RWPE2 (cell line): Measurements from ENCODE around the gene CAMK1D.
"Not testable (repeated sequence)": the region's sequence is repeated elsewhere in the genome, so short reads cannot be mapped to it uniquely, and the experiment has no call there.

Experiments used
- ATAC-seq: fragments of 200-7000 bp; cut with Tn5 transposase; 3 replicates; pipeline ENCODE4 v1.9.1; 2021; ENCODE audit warnings: low read depth
- DNase-seq: peaks from one replicate; pipeline ENCODE4 v3.0.0-alpha.2; 2020; ENCODE audit warnings: low spot score
- H3K27ac ChIP-seq: fragments of 450-650 bp; 2 replicates; pipeline ENCODE4 v1.5.1; 2017; ENCODE audit warnings: mild to moderate bottlenecking; ENCODE audit not compliant: poor library complexity, severe bottlenecking
- H3K27me3 ChIP-seq: fragments of 250-450 bp; sonication (Bioruptor Pico); 2 replicates; pipeline ENCODE4 v1.5.1; 2021; ENCODE audit warnings: mild to moderate bottlenecking, moderate library complexity; ENCODE audit not compliant: insufficient read depth, poor library complexity, severe bottlenecking
- H3K36me3 ChIP-seq: fragments of 250-450 bp; sonication (Bioruptor Pico); 2 replicates; pipeline ENCODE4 v1.5.1; 2020; ENCODE audit warnings: low read depth, mild to moderate bottlenecking, moderate library complexity
- H3K4me1 ChIP-seq: fragments of 250-450 bp; sonication (Bioruptor Pico); 2 replicates; pipeline ENCODE4 v1.5.1; 2021; ENCODE audit warnings: mild to moderate bottlenecking, moderate library complexity; ENCODE audit not compliant: insufficient read depth, poor library complexity, severe bottlenecking
- H3K4me3 ChIP-seq: fragments of 250-450 bp; sonication (Bioruptor Pico); 2 replicates; pipeline ENCODE4 v1.5.1; 2021; ENCODE audit warnings: mild to moderate bottlenecking, moderate library complexity; ENCODE audit not compliant: severe bottlenecking
- H3K9me3 ChIP-seq: fragments of 250-450 bp; sonication (Bioruptor Pico); 2 replicates; pipeline ENCODE4 v1.5.1; 2021; ENCODE audit warnings: mild to moderate bottlenecking, moderate library complexity; ENCODE audit not compliant: severe bottlenecking
- TF ChIP-seq, protein P1 (sequence below): fragments of 450-650 bp; IDR thresholded peaks from one replicate; pipeline ENCODE4 v1.5.1; 2017; ENCODE audit warnings: mild to moderate bottlenecking, moderate library complexity; ENCODE audit not compliant: poor library complexity, severe bottlenecking

Gene CAMK1D

DNA sequence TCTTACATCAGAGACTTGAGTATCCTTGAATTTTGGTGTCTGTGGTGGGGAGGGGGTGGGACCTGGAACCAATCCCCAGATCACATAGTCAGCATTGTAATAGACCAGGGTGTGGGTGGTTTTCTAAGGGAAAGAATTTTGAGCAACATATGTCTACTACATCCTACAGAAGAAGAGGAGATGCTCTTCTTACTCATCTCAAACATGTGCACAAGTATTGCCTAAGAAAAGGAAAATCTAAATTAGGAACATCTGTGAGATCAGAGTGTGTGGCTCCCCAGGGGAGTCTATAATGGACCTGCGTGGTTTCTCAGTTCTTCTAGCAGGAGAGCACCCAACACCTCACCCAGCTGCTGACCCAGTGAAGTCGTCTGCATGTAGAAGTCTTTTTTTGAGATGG, 503.3 kb downstream of the CAMK1D start:
- no peak overlapping the region for H3K27ac ChIP-seq
- H3K9me3 ChIP-seq = no peaks in the 10 kb centered on the region
- H3K36me3 ChIP-seq = no peaks in the 10 kb centered on the region
- TF ChIP-seq, protein P1, sequence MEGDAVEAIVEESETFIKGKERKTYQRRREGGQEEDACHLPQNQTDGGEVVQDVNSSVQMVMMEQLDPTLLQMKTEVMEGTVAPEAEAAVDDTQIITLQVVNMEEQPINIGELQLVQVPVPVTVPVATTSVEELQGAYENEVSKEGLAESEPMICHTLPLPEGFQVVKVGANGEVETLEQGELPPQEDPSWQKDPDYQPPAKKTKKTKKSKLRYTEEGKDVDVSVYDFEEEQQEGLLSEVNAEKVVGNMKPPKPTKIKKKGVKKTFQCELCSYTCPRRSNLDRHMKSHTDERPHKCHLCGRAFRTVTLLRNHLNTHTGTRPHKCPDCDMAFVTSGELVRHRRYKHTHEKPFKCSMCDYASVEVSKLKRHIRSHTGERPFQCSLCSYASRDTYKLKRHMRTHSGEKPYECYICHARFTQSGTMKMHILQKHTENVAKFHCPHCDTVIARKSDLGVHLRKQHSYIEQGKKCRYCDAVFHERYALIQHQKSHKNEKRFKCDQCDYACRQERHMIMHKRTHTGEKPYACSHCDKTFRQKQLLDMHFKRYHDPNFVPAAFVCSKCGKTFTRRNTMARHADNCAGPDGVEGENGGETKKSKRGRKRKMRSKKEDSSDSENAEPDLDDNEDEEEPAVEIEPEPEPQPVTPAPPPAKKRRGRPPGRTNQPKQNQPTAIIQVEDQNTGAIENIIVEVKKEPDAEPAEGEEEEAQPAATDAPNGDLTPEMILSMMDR = no peak
- H3K27me3 ChIP-seq = peaks cover 1% of the 10 kb centered on the region
- no peak overlapping the region for H3K4me3 ChIP-seq
- ATAC-seq (no peak), DNase-seq (no peak)
- peaks cover 9% of the 10 kb centered on the region for H3K4me1 ChIP-seq

GRCh38 chr10:12854988-12855387, 505.6 kb downstream of the CAMK1D start:
- TF ChIP-seq, protein P1 = no peak
- no peaks in the 10 kb centered on the region for H3K36me3 ChIP-seq
- H3K27ac ChIP-seq = no peak overlapping the region
- ATAC-seq (no peak), DNase-seq (no peak)
- peaks cover 7% of the 10 kb centered on the region for H3K27me3 ChIP-seq
- H3K9me3 ChIP-seq = no peaks in the 10 kb centered on the region
- H3K4me3 ChIP-seq = no peak overlapping the region
- H3K4me1 ChIP-seq = no peaks in the 10 kb centered on the region

- TF ChIP-seq, protein P1 = no peak
- Histone ChIP-seq H3K9me3 (no peaks in the 10 kb centered on the region), H3K27ac (no peak overlapping the region)
Observed at GRCh38 chr10:12862459-12862858, 513.1 kb downstream of the CAMK1D start.

GRCh38 chr10:12865515-12865914, 516.2 kb downstream of the CAMK1D start:
- not testable (repeated sequence) for H3K27me3 ChIP-seq, H3K36me3 ChIP-seq, DNase-seq, H3K9me3 ChIP-seq, H3K27ac ChIP-seq, H3K4me3 ChIP-seq, ATAC-seq, H3K4me1 ChIP-seq

More at GRCh38 chr10:12862459-12862858, 513.1 kb downstream of the CAMK1D start:
- no peak for DNase-seq
- no peak for ATAC-seq
- Histone ChIP-seq H3K4me3 (no peak overlapping the region), H3K4me1 (no peaks in the 10 kb centered on the region), H3K36me3 (no peaks in the 10 kb centered on the region), H3K27me3 (peaks cover 7% of the 10 kb centered on the region)

DNA sequence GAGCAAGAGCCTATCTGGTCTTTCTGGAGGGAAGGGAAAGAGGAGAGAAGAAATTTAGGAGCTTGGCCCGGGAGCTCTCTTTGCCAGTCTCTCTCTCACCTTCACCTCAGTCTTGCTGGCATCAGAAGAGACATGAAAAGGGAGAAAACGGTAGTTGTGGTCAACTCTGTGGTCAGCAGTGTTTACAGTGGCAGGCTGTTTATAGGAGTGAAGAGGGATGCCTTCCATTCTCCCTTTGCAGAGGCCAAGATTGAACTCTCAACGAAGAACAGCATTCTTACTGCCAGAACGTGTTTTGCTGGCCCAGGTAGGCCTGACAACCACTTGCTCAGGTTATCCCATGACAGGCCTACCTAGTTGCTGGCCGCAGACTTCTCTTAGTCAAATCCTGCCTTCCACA, 518.9 kb downstream of the CAMK1D start:
- no peaks in the 10 kb centered on the region for H3K36me3 ChIP-seq
- no peak overlapping the region for H3K27ac ChIP-seq
- DNase-seq (no peak), ATAC-seq (no peak)
- no peaks in the 10 kb centered on the region for H3K27me3 ChIP-seq
- H3K9me3 ChIP-seq = no peaks in the 10 kb centered on the region
- no peaks in the 10 kb centered on the region for H3K4me1 ChIP-seq
- TF ChIP-seq, protein P1 = no peak
- H3K4me3 ChIP-seq = no peak overlapping the region
